NOMO-1 (cell line): ENCODE data around the gene RBM47.

Source experiments
- DNase-seq, 2 experiments: peaks; one replicate each; lab custom pipeline; 2025; ENCODE audit not compliant: unreplicated experiment in 2 of 2; lab: John Stamatoyannopoulos, UW

Gene RBM47

GRCh38 chr4:40502934-40503333 is 126.7 kb downstream of the RBM47 start:
- peak in 1 of 2 experiments; percentile 30 for DNase-seq

- no peak for DNase-seq
Observed at GRCh38 chr4:40502220-40502619, 127.4 kb downstream of the RBM47 start.

GRCh38 chr4:40500781-40501180 is 128.9 kb downstream of the RBM47 start:
- no peak for DNase-seq

GRCh38 chr4:40493160-40493559 is 136.5 kb downstream of the RBM47 start:
- no peak for DNase-seq

GRCh38 chr4:40492691-40493090 is 137.0 kb downstream of the RBM47 start:
- DNase-seq, result no peak

GRCh38 chr4:40490481-40490880 is 139.2 kb downstream of the RBM47 start:
- no peak for DNase-seq

GRCh38 chr4:40489961-40490360 is 139.7 kb downstream of the RBM47 start:
- DNase-seq, result no peak

- DNase-seq, result peak; percentile 83 to 92
Observed at GRCh38 chr4:40486534-40486933, 143.1 kb downstream of the RBM47 start.

- no peak for DNase-seq
Observed at GRCh38 chr4:40484346-40485090, 145.1 kb downstream of the RBM47 start.

GRCh38 chr4:40482985-40483647 is 146.5 kb downstream of the RBM47 start:
- DNase-seq, result no peak

- DNase-seq, result no peak
Observed at GRCh38 chr4:40481977-40482376, 147.7 kb downstream of the RBM47 start.

GRCh38 chr4:40480291-40480690 is 149.4 kb downstream of the RBM47 start:
- no peak for DNase-seq

- no peak for DNase-seq
Observed at GRCh38 chr4:40479378-40479777, 150.3 kb downstream of the RBM47 start.

GRCh38 chr4:40475609-40476008 is 154.1 kb downstream of the RBM47 start:
- DNase-seq, result no peak

GRCh38 chr4:40473578-40474388 is 155.9 kb downstream of the RBM47 start:
- DNase-seq, result no peak

- no peak for DNase-seq
Observed at GRCh38 chr4:40471923-40472322, 157.7 kb downstream of the RBM47 start.

- no peak for DNase-seq
Observed at GRCh38 chr4:40466789-40467188, 162.9 kb downstream of the RBM47 start.

GRCh38 chr4:40462326-40462725 is 167.3 kb downstream of the RBM47 start:
- DNase-seq, result peak in 1 of 2 experiments; percentile 10

GRCh38 chr4:40461879-40462278 is 167.8 kb downstream of the RBM47 start:
- no peak for DNase-seq

- DNase-seq, result no peak
Observed at GRCh38 chr4:40461062-40461461, 168.6 kb downstream of the RBM47 start.

GRCh38 chr4:40458683-40459082 is 171.0 kb downstream of the RBM47 start:
- DNase-seq, result no peak

- no peak for DNase-seq
Observed at GRCh38 chr4:40458109-40458508, 171.6 kb downstream of the RBM47 start.
